Measurements from ENCODE around the gene MAGI2.

GRCh38 chr7:78900806-78901205 is 552.7 kb downstream of the MAGI2 start:
- TF ChIP-seq CTCF (IDR thresholded peaks at IDR 0.05) (no peak), POLR2AphosphoS5 (IDR thresholded peaks at IDR 0.05) (no peak)

All from breast epithelium (tissue), 3 donors.